GM12801 (cell line): ENCODE data around the gene CACNA1G.

ENCODE experiments used
- CTCF ChIP-seq: IDR thresholded peaks from one replicate; pipeline ENCODE4 v1.5.1; 2011; ENCODE audit warnings: control low read depth; ENCODE audit not compliant: insufficient read length; ENCODE audit errors: extremely low read depth

The CACNA1G gene

GRCh38 chr17:50627782-50628601 lies 67.5 kb downstream of the CACNA1G start:
- no peak for TF ChIP-seq CTCF

GRCh38 chr17:50629902-50630301 lies 69.4 kb downstream of the CACNA1G start:
- TF ChIP-seq CTCF, result no peak

GRCh38 chr17:50630524-50631194 lies 70.1 kb downstream of the CACNA1G start:
- no peak for TF ChIP-seq CTCF

GRCh38 chr17:50631195-50631907 lies 70.8 kb downstream of the CACNA1G start:
- TF ChIP-seq CTCF, result no peak

- no peak for TF ChIP-seq CTCF
These were observed 71.5 kb downstream of the CACNA1G start for GRCh38 chr17:50631908-50632571.

- no peak for TF ChIP-seq CTCF
These were observed 72.1 kb downstream of the CACNA1G start for GRCh38 chr17:50632637-50633036.

- no peak for TF ChIP-seq CTCF
These were observed 73.2 kb downstream of the CACNA1G start for GRCh38 chr17:50633683-50634082.
